ENCODE data around the gene KCNH5.

The KCNH5 gene

GRCh38 chr14:62674563-62675237 lies 370.6 kb downstream of the KCNH5 start:
- no peak for DNase-seq (ENCODE audit: low read depth)

- no peak for DNase-seq (ENCODE audit: low read depth)
Measured at GRCh38 chr14:62673014-62673755, 372.1 kb downstream of the KCNH5 start.

- DNase-seq (ENCODE audit: low read depth) = no peak
Measured at GRCh38 chr14:62670526-62670925, 374.7 kb downstream of the KCNH5 start.

- DNase-seq (ENCODE audit: low read depth) = no peak
Measured at GRCh38 chr14:62667421-62667914, 377.8 kb downstream of the KCNH5 start.

GRCh38 chr14:62665286-62665685 lies 380.0 kb downstream of the KCNH5 start:
- DNase-seq (ENCODE audit: low read depth) = no peak

- no peak for DNase-seq (ENCODE audit: low read depth)
Measured at GRCh38 chr14:62663456-62663821, 381.8 kb downstream of the KCNH5 start.

- DNase-seq (ENCODE audit: low read depth) = no peak
Measured at GRCh38 chr14:62662811-62663455, 382.3 kb downstream of the KCNH5 start.

GRCh38 chr14:62661818-62662217 lies 383.4 kb downstream of the KCNH5 start:
- no peak for DNase-seq (ENCODE audit: low read depth)

- DNase-seq (ENCODE audit: low read depth) = no peak
Measured at GRCh38 chr14:62658631-62659030, 386.6 kb downstream of the KCNH5 start.

GRCh38 chr14:62657376-62657775 lies 387.9 kb downstream of the KCNH5 start:
- no peak for DNase-seq (ENCODE audit: low read depth)

GRCh38 chr14:62655166-62655565 lies 390.1 kb downstream of the KCNH5 start:
- DNase-seq (ENCODE audit: low read depth) = no peak

- no peak for DNase-seq (ENCODE audit: low read depth)
Measured at GRCh38 chr14:62654641-62655040, 390.6 kb downstream of the KCNH5 start.
